ENCODE data around the gene KRTAP5-6.

The KRTAP5-6 gene

DNA sequence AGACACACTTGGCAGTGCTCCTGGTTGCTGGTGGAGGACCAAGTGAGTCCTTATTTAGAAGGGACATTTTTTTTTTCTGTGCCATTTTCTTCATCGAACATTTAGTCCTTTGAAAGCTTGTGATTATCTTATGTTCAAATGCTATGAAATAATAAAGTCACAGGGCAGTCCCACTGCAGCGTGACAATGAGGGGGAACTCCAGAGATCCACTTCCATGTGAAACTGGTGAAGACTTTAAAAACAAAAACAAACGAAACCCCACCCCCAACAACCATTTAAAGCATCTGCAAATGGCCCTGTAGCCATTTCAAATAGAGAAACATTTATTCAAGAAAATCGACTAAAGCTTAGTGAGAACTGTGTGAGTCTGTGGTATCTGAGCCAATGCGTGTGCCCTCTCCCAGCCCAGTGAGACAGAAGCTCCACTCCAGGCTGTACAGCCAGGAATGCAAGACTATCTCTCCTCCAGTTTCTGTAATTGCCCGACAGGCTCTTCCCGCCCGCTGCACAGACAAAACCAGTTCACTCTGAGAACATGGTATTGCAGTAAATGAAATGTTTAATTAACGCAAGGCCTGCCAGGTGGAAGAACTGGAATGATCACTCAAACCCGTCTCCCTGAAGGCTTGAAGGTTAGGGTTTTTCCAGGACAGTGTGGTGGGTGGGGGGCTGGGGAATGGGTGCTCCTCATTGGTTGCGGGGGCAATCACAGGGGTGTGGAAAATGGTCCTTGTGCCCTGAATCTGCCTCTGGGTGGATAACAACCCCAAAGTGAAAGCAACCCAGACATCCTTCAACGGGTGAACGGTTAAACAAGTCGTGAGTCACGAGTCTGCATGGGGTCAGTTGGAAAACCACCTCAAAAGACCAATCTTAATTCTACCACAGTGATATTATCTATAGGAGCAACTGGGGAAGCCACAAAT lies 8.4 kb downstream of the KRTAP5-6 start:
- no peak for DNase-seq

DNA sequence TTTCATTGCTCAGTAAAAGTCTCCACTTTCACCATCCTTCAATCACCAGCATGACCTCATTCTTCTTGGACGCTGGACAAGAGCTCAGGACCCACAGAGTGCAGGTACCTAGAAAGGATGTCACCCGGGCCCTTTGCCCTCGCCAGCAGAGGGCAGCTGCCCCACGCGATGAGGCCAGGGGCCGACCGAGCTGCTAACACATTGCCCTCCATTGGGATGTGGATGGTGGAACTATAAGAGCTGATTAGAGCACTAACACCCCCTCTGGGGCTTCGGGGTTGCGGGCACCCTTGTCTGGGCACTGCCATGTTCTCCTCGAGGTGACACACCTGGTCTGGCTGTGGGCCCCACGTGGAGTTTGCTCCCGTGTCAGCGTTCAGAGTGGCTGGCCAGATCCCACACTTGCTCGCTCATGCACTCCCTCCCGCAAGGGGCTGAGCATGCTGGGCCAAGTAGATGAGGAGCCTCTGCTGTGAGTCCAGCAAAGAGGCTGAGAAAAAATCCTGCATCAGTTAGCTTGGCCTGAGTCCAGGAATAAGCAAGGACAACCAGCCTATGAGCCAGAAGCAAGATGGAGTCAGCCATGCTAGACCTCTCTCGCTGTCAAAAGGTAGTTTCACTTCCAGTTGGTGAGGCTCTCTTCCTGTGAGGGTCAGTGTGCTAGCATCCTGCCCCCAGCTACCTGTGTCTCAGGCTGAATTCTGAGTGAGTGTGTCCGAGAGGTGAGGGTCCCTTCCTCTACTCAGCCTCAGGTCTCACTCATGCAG lies 9.8 kb downstream of the KRTAP5-6 start:
- DNase-seq, result no peak

DNA sequence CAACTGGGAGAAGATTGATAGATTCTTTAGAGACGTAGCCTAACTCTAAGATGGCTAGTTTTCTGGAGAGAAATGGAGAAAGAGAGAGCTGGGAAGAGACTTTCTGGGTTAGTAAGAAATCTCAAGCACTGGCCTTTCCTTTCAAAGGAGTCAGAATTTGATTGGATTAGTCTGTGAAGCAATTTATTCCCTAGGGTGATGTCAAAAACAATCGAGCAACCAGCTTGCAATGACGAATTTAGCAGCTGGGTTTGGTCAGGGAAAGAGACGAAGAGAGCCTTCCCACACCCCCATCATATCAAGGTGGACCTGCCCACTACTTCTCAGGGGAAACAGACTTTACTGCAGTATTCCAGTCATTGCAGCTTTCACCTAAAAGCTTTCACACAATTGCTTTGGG lies 10.8 kb downstream of the KRTAP5-6 start:
- no peak for DNase-seq

DNA sequence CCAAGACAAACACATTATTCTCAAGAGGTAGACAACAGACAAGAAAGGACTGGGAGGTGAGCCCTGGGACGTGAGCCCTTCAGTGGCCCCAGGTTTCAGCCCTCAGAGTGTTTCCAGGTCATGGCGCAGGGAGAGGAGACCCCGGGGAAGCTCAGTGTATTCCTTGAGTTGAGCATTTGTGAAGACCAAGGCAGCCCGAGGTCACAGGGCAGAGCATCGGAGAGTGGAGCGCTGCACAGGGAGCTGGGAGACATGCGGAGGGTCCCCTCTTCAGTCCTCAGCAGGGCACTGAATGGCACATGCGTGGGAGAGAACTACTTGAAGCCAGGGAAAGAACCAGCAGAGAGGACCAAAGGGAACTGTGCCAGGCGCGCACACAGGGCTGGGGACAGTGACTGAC lies 11.7 kb downstream of the KRTAP5-6 start:
- DNase-seq, result no peak

DNA sequence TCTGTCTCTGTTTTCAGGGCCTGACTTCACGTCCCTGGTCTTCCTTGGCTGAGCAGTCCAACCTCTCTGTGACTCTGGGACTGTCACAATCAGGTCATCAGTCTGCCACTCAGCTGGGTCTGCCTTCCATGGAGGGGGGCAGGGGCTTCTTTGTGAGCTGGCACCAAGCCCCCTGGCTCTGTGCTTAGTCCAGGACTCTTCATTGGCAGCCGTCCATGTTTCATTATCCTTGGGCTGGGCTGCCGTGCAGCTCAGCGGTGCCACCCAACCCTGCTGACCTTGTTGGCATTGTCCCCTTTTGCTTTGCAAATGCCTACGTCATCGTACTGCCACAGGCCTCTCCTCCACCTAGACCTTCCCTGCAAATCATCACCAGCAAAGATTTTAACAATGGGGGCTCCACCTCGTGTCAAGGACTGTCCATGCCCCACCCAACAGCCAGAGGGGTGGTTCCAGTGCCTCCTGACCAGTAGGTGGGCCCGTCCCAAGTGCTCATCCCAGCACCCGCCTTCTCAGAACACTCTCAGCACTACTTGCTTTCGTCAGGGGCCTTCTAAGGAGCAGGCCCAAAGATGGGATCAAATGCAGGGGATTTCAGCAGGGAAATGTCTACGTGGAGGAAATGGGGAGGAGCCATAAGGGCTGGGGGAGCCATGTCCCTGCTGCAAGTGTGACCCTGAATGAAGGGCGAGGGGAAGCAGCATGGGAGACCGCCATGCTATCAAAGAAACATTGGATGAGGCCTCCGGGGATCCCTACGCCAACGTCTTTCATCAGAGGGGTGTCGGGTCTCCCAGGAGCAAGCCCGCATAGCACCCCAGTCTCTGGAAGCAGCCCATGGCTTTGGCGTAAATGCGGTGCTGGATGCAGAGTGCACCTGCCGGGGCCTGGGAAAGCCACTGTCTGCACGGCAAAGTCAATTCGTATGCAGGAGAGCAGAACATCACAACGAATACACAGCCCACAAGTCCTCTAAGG lies 18.2 kb downstream of the KRTAP5-6 start:
- DNase-seq, result peak; percentile 79

DNA sequence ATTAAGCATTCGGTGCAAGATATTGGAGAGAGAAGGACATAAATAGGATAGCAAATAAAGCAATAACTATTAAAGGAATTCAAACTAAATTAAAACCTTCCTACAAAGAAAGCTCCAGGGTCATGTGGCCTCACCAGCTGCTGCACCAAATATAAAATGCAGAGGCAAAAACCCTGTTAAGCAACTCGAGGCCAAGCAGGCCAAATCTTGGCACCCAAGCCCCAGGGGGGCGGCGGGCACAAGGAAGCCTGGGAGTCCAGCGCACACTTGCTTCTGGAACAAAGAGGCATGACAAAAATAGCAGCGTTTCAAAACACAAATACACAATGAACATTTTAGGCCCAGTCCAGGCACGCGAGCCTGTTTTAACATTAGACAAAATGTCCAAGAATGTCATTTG lies 20.8 kb downstream of the KRTAP5-6 start:
- no peak for DNase-seq

DNA sequence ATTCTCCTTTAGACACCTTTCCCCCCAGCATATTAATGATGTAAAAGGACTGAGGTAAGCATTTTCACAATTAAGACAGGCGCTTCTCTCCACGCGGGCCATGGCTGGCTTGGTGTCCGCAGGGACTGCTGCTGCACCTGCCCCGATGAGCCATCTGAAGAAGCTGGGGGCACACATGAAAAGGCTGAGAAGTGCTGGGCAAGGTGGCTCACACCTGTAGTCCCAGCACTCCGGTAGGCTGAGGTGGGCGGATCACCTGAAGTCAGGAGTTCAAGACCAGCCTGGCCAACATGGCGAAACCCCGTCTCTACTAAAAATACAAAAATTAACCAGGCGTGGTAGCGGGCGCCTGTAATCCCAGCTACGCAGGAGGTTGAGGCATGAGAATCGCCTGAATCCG lies 21.3 kb downstream of the KRTAP5-6 start:
- DNase-seq, result no peak

DNA sequence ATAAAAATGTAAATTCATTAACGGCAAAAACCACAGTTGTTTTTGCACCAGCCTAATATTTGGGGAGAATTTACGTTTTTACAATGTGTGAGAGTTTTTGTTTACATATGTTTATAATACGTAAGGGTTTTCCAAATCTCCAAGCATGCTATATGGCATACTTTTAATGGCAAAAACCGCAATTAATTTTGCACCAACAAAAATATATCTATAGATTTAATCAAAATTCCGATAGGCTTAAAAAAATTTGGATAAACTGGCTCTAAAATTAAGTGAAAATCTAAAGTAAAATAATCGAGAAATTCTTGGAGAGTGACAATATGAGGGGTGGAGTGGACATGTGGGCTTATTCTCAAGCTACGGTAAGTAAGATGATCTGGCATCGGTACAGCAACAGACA lies 22.8 kb downstream of the KRTAP5-6 start:
- DNase-seq, result no peak

DNA sequence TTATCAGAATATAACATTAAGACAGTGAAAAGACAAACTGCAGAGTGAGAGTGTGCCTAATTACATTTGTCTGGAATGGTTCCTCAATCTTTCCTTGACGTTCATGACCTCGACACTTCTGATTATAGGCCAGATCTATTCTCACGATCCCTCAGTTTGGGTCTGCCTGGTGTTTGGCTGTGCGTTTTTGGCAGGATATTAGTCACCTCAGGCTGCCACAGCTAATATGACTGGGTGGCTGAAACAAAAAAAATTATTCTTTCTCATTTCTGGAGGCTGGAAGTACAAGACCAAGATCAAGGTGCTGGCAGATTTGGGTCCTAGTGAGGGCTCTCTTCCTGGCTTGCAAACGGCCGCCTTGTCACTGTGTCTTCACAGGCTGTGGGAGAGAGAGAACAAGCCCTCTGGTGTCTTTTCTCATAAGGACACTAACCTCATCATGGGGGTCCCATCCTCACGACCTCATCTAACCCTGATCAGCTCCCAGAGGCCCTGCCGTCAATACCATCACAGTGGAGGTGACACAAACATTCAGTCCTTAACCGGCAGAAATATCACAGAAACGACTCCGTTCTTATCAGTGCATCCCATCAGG lies 30.2 kb downstream of the KRTAP5-6 start:
- no peak for DNase-seq

DNA sequence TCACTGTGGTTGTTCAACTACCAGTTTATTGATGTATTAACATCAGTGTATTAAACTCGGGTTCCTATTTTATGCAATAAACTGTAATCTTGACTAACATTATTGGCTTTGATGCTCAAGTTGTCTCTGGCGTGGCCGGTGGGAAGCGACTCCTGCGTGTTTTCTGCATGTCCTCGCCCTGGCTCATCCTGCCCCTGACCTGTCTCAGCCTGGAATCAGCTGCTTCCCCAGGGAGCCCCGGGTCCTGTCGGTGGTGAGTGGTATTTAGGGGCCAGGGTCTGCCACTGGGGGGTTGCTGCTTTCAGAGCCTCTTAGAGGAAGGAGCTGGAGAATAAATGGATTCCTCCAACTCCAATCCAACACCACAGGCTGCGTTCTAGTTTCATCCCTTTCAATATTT lies 30.9 kb downstream of the KRTAP5-6 start:
- DNase-seq, result no peak

DNA sequence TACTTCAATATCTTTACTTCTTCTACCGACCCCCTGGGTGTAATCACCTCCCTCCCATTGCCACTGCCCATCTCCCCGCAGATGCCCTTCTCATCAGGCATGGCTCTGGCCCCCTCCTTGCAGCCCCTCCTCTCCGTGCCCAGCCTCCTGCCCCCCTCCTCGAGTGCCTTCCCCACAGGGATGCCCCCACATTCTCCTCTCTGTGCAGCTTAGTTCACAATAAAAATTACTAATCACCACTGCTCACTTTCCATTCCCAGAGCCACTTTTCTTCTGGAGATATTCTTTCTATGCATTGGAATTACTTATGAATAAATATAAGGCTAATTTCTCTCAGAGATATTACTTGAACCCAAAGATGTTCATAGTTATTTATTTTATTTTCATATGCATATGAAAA lies 31.3 kb downstream of the KRTAP5-6 start:
- no peak for DNase-seq

DNA sequence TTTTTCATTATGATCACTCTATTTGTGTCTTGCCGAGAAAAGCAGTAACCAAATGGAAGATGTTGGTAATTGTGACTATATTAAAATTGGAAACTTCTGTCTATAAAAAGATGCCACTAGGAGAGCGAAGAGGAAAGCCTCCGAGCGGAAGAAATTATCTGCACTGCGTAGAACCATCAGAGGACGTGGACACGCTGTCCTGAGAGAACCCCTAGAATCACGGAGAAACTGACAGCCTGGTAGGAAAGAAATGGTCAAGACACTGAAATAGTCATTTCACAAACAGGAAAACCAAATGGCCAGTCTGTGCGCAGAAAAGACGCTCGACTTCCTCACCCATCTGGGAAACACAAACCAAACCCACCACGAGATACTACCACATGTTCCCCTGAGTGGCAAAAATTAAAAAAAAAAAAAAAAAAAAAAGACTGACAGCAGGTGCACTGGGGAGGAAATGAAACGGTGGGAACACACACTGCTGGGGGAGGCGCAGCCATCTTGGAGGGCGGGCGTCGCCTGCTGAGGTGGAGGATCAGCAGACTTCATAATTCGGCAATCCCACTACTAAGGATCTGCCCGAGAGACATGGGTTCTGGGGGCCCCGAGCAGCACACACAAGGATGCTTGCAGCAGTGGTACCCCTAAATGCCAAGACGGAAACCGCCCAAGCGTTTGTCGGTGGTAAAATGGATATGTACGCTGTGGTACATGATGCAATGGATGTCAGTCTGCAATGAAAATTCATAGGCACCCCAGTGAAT lies 32.1 kb downstream of the KRTAP5-6 start:
- no peak for DNase-seq

DNA sequence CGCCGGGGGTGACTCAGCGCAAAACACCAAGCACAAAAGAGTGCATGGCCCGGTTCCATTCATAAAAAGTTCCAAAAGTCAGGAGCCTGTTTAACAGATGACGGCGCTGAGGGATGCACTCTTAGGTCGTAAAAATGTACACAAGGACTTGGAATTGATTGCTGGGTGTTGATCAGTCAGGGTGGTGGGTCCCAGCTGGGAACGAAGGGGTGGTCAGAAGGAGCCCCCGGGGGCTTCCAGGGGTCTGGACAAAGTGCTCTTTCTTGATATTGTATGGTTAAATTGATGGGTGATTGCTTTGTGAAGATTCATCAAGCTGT lies 32.7 kb downstream of the KRTAP5-6 start:
- no peak for DNase-seq

DNA sequence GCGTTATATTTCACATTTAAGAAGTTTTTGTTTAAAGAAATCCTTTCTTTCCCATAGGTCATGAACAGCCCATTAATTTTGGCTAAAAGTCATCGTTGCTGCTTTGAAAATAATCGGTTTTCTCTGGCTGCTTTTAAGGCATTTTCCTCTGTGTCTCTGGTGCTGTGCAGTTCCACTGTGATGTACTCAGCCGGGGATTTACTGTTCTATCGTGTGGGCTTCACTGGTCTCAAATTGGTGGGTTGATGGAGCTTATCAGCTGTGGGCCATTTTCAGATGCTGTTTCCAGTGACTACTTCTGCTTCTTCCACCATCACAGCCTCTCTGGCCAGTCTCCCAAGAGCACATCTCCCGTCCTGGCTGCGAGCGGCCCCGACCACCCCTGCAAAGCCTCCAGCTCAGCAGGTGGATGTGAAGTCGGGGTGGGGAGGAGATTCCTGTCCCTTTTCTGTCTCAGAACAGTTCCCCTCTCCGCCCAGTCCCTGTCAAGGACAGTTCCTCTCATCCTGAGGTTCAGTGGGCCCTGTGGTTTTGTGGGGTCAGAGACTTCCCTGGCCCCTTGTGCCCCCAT lies 33.1 kb downstream of the KRTAP5-6 start:
- DNase-seq, result no peak

DNA sequence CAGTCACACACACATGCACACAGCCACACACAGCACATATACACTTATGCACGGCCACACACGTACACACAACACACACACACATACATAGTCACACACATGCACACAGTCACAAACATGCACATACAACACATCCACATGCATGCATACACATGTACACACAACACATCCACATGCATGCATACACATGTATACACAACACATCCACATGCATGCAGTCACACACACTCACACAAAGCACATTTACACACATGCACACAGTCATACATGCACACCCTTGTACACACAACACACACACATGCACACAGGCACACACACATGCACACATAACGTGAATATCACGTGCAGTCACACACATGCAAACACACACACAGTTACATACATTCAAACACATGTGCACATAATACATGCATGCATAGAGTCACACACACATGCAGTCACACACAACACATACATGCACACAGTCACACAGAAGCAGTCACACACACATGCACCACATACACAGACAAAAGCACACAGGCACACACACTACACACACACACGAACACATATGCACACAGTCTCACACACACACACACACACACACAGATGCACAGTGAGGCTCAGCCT lies 34.6 kb downstream of the KRTAP5-6 start:
- DNase-seq, result no peak

DNA sequence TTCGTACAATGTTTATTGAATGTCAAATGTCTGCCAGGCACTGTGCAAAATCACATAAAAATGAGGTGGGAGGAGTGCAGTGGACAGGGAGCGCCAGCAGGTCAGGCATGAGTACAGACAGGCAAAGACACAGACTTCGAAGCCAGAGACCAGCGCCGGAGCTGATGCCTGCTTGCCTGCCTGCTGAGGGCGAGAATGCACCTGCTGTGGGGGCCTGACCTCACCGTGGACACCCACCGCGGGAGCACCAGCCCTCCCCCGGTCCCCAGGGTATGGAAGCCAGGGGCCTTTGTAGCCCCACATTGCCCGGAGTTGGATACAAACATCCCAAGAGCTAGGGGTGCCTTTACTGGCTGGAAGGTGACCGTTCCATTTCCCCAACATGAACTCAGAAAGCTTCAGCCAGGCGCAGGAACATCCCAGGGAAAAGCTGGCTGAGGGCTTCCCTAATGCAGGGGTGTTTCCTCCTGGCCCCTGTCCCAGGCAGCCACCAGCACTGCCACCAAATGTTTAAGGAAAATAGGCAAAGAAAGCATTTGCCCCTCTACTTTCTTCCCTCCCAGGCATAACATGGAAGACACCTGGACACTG lies 35.5 kb downstream of the KRTAP5-6 start:
- DNase-seq, result no peak

DNA sequence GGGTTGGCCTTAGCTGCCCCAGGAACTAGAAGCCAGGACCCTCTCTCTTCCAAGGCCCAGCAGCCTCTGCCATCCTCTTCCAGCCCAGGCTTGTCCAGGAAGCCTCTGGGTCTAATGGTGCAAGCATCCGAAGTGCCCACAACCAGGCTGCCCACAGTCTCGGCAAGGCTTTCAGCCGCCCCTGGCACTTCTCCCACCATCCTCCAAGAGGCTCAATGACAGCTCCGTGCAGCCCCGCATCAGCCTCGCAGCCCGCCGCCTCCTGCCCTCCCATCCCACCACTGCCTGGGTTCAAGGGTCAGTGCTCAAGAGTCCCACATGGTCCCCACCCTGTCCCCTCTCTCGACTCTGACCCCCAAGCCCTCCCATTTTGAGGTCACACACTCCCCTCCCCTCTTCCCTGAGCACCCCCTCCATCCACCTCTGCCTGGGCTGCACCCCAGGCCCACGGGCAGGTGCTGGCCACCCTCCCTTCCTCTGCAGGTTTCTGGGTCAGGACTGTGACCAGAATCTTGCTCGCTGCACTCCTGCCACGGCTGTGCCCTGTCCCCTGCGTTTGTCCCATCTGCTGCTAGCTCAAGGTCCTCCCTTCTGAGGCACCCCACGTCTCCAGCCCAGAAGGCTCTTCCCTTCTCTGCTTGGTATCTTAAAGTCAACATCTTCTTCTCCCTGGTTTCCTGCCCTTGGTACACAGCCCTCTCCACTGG lies 36.2 kb downstream of the KRTAP5-6 start:
- no peak for DNase-seq

DNA sequence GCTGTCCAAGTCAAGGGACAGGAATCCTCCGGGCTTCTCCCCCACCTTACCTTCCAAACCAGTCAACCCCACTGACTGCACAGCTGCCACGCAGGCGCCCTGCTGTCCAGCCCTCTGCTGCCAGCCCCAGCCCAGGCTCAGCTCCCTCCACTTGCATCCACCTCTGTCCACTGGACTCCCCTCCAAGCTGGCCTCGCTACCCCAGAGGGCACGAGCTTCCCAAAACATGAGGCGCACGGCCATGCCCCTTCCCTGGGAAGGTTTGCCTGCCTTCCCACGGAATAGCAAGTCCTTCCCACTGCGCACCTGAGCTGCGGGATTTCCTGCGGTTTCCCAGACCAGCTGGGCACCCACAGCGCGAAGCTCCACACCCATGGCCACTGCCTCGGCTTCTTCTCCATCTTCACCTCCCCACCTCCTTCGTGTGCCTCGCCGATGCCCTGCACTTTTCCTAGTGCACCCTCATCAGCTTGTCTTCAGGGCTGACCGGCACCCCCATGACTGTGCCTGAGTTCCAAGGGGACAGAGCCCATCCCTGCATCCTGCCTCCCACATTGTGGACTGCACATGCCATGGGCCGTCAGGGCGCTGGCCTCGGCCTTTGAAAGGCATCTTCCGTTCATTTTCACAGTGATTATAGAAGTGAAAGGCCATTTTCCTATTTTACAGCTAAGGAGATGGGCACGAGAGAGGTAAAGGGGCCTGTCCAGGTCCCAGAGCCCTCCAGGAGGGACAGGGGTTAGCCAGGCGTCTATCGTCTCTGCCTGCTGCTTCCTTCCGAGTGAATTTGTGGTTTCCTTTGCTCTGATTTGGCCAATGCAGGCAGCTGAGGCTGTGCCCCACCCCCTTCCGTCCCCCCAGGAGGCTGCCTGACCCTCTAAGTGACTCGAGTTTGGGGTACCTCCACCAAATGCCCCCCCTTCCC lies 37.0 kb downstream of the KRTAP5-6 start:
- DNase-seq, result no peak

DNA sequence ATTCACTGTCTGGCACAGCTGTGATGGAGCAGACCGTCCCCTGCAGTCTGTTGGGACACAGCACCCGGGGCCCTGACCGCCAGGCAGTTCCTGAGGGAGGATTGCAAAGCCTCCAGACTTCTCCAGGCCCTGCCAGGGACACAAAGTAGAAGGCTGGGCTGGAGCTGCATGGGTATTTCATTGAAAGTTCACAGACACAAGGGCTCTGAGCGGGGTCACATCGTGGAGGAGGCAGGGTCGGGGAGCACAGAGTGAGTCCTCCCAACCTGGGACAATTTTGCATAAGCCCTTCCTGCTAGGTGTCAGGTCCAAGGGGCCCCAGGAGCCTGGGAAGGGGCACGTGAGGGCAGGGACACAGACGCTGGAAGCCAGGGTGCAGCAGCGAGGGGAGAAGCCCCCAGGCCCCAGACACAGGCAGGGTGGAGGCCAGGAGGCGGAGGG lies 37.7 kb downstream of the KRTAP5-6 start:
- no peak for DNase-seq

Measured in COR-L47 (cell line).